ENCODE results near the gene C6orf52.
"Not testable (repeated sequence)": the region's sequence is repeated elsewhere in the genome, so short reads cannot be mapped to it uniquely, and the experiment has no call there.

C6orf52 gene

GRCh38 chr6:10694302-10695085, at the start of gene C6orf52, which contains the start of gene PAK1IP1:
Gene C6orf52 (minus strand): TSS chr6:10694616. CDS start chr6:10687550, 7,066 bp downstream.
Gene PAK1IP1 (plus strand): TSS chr6:10694972. CDS start chr6:10694986, 14 bp downstream.
- peak; percentile 85 to 90 for DNase-seq (ENCODE audit: low read depth in 2 of 2)

- no peak for DNase-seq (ENCODE audit: low read depth in 2 of 2)
Observed at GRCh38 chr6:10743515-10743914, 49.1 kb upstream of the C6orf52 start.

GRCh38 chr6:10742251-10742650, 47.8 kb upstream of the C6orf52 start:
- no peak for DNase-seq (ENCODE audit: low read depth in 2 of 2)

- DNase-seq (ENCODE audit: low read depth in 2 of 2): not testable (repeated sequence)
Observed at GRCh38 chr6:10741643-10742042, 47.2 kb upstream of the C6orf52 start.

DNA sequence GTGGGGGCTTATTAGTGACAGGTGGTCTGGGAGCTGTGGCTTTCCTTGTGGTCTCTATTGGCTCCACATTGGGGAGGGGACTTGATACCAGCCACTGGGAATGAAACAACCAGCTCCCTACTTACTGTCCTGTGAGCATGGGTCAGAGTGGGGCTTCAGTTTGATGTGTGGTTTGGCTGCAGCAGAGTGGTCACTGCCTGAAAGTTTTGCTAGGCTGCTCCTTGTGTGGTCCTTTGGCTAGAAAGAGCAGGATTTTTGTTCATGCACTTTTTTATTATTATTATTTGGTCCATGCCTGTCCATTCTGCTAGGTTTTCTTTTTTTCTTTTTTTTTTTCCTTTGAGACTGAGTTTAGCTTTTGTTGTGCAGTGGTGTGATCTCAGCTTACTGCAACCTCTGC, 45.6 kb upstream of the C6orf52 start:
- no peak for DNase-seq (ENCODE audit: low read depth in 2 of 2)

GRCh38 chr6:10736731-10737130, 42.3 kb upstream of the C6orf52 start:
- no peak for DNase-seq (ENCODE audit: low read depth in 2 of 2)

- DNase-seq (ENCODE audit: low read depth in 2 of 2): no peak
Observed at GRCh38 chr6:10733863-10734262, 39.4 kb upstream of the C6orf52 start.

GRCh38 chr6:10733151-10733715, 38.8 kb upstream of the C6orf52 start:
- DNase-seq (ENCODE audit: low read depth in 2 of 2): no peak

- DNase-seq (ENCODE audit: low read depth in 2 of 2): no peak
Observed at GRCh38 chr6:10730254-10730653, 35.8 kb upstream of the C6orf52 start.

DNA sequence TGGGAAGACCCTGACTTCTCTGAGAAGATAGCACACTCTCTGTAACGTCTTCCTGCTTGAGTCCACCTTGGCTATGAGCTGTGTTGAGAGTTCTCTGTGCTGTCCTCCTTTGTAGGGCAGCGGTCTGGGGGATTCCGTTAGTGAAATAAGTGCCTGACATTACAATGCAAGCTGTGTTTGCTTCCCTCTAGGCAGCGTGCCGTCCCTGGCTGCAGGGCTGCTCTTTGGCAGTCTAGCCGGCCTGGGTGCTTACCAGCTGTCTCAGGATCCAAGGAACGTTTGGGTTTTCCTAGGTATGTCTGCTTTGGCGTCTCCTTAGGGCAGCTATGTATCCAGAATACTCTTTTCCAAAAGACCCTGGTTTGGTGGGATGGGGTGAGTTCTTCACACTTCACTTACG, 31.3 kb upstream of the C6orf52 start:
- DNase-seq (ENCODE audit: low read depth in 2 of 2): no peak

GRCh38 chr6:10725044-10725443, 30.6 kb upstream of the C6orf52 start:
- DNase-seq (ENCODE audit: low read depth in 2 of 2): no peak

DNA sequence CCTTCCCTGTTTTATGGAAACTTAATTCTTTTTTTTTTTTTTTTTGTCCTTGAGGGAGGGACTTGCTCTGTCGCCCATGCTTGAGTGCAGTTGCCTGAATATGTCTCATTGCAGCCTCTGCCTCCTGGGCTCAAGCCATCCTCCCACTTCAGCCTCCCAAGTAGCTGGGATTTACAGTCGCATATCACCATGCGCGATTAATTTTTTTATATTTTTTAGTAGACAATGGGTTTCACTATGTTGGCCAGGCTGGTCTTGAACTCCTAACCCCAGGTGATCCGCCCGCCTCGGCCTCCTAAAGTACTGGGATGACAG, 29.1 kb upstream of the C6orf52 start:
- no peak for DNase-seq (ENCODE audit: low read depth in 2 of 2)

DNA sequence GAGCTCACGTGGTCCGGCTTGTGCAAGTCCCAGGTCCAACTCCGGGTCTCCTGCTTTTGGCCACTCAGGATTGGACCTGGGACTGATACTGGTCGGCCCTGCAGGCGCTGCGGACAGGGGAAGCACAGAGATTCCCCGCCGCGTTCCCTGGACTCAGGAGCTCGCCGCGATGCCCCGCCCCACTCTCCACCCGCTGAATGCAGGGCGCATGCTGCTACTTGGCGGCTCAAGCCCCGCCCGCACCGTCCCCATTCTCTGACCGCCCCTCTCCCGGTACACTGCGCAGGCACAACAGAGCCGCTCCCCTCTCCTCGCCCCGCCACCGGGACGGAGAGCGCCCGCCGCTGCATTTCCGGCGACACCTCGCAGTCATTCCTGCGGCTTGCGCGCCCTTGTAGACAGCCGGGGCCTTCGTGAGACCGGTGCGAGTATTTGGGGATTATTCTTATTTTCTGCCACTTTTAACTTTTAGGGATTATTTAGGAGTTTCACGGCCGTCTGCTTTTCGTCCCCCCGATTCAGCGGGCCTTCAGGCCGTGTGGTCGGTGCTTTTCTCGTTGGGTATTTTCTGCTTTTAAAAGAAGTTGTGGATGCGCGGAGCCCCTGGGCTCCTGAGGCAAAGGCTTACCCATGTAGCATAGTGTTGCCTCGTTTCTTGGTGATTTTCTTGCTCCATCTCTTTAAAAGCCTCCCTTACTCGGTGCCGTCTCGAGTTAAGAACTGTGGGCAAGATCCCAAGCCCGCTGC, 28.6 kb upstream of the C6orf52 start, which contains the start of gene TMEM14C:
Gene TMEM14C (plus strand): TSS at position 251 of the 747 bp plus-strand sequence. CDS start 1,544 bp downstream, outside the sequence.
- peak; percentile 82 to 92 for DNase-seq (ENCODE audit: low read depth in 2 of 2)

DNA sequence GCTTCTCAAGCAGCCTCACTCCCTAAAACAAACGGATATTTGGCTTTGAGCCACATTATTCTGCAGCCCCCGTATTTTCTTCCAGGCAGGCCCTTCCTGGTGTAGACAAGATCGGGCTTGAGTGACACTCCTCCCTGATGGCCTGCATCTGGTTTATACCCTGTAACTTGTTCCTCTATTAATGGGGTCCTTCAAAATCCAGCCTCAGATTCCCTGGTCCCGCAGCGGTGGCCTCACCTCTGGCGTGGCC, 28.1 kb upstream of the C6orf52 start:
- no peak for DNase-seq (ENCODE audit: low read depth in 2 of 2)

GRCh38 chr6:10721850-10722569, 27.6 kb upstream of the C6orf52 start:
- DNase-seq (ENCODE audit: low read depth in 2 of 2): no peak

DNA sequence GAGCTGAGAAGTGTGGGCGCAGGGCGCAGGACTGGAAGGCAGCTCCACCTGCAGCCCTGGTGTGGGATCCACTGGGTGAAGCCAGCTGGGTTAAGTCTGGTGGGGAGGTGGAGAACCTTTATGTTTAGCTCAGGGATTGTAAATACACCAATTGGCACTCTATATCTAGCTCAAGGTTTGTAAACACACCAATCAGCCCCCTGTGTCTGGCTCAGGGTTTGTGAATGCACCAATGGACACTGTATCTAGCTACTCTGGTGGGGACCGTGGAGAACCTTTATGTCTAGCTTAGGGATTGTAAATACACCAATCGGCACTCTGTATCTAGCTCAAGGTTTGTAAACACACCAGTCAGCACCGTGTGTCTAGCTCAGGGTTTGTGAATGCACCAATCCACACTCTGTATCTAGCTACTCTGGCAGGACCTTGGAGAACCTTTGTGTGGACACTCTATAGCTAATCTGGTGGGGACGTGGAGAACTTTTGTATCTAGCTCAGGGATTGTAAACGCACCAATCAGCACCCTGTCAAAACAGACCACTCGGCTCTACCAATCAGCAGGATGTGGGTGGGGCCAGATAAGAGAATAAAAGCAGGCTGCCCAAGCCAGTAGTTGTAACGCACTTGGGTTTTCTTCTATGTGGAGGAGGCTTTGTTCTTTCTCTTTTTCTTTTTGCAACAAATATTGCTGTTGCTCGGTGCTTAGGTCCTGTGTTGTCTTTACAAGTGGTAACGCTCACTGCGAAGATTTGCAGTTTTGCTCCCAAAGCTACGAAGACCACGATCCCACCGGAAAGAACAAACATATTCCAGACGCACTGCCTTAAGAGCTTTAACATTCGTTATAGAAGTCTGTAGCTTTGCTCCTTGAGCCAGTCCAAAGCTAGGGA, 26.8 kb upstream of the C6orf52 start:
- DNase-seq (ENCODE audit: low read depth in 2 of 2): not testable (repeated sequence)

DNA sequence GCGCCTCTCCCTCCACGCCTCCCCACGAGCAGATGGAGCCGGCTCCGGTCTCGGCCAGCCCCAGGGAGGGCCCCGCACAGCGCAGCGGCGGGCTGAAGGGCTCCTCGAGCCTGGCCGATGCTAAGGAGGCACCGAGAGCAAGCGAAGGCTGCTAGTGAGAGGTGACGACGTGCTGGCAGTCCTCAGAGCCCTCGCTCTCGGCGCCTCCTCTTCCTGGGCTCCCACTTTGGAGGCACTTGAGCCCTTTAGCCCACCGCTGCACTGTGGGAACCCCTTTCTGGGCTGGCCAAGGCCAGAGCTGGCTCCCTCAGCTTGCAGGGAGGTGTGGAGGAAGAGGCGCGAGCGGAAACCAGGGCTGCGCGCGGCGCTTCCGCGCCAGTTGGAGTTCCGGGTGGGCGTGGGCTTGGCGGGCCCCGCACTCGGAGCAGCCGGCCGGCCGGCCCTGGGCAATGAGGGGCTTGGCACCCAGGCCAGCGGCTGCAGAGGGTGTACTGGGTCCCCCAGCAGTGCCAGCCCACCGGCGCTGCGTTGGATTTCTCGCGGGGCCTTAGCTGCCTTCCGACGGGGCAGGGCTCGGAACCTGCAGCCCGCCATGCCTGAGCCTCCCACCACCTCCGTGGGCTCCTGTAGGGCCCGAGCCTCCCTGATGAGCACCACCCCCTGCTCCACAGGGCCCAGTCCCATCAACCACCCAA, 26.0 kb upstream of the C6orf52 start:
- DNase-seq (ENCODE audit: low read depth in 2 of 2): peak; percentile 36 to 50

DNA sequence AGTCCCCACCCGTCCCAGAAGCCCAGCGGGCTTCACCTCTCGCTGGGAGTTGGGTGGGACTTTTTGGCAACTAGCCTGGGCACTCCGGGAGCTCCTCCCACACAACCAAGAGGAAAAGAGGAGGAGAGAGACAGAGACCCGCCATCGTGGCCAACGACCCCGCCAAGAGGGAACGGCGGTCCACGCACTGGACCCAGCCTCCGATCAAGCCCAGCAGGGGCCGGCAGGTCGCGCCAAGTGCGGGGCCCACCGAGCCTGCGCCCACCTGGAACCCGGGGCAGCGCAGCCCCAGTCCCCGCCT, 25.5 kb upstream of the C6orf52 start:
- DNase-seq (ENCODE audit: low read depth in 2 of 2): no peak

DNA sequence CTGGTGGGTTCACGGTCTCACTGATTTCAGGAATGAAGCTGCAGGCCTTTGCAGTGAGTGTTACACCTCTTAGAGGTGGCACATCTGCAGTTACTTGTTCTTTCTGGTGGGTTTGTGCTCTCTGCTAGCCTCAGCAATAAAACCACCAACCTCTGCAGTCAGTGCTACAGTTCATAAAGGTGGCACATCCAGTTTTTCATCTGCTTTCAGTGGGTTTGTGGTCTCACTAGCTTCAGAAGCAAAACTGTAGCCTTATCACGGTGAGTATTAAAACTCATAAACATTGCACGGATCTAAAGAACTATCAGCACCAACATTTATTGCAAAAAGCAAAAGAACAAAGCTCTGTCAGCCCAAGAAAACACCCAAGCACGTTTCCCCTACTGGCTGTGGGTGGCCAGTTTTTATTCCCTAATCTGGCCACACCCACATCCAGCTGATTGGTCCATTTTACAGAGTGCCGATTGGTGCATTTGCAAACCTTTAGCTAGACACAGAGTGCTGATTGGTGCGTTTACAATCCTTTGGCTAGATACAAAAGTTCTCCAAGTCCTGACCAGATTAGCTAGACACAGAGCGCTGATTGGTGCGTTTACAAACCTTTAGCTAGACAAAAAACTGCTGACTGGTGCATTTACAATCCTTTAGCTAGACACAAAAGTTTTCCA, 25.0 kb upstream of the C6orf52 start:
- no peak for DNase-seq (ENCODE audit: low read depth in 2 of 2)

DNA sequence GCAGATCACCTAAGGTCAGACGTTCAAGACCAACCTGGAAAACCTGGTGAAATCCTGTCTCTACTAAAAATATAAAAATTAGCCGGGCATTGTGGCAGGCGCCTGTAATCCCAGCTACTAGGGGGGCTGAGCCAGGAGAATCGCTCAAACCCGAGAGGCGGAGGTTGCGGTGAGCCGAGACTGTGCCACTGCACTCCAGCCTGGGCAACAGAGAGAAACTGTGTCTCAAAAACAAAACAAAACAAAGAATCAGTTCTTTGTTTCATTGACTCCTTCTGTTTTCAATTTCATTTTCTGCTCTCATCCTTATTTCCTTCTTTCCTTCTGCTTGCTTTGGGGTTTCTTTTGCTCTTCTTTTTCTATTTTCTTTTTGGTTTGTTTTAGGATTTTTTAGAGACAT, 19.5 kb upstream of the C6orf52 start:
- no peak for DNase-seq (ENCODE audit: low read depth in 2 of 2)
